HL-60 (cell line): ENCODE measurements around the gene GPHA2.

Source experiments
- DNase-seq, 2 experiments: peaks; one replicate each; pipeline ENCODE4 v3.0.0-alpha.2; 2010 to 2020; ENCODE audit warnings: low read depth in 1 of 2, low spot score in 1 of 2
- H3K27ac ChIP-seq: fragments of 250-450 bp; sonication (Bioruptor Pico); replicated peaks from 2 replicates; pipeline ENCODE4 v1.5.1; 2020; ENCODE audit warnings: mild to moderate bottlenecking, moderate library complexity
- H3K27me3 ChIP-seq: fragments of 250-450 bp; sonication (Bioruptor Pico); 2 replicates; pipeline ENCODE4 v1.5.1; 2021; ENCODE audit warnings: mild to moderate bottlenecking, moderate library complexity; ENCODE audit not compliant: insufficient read depth, poor library complexity, severe bottlenecking
- H3K4me3 ChIP-seq: replicated peaks from 2 replicates; pipeline ENCODE4 v1.5.1; 2011; ENCODE audit warnings: mild to moderate bottlenecking, control low read depth, low read length; ENCODE audit not compliant: insufficient read depth
- GABPA ChIP-seq: IDR thresholded peaks from 2 replicates; pipeline ENCODE4 v1.6.1; 2012; ENCODE audit warnings: low read depth
- POLR2AphosphoS5 ChIP-seq: IDR thresholded peaks from 2 replicates; pipeline ENCODE4 v1.6.1; 2012; ENCODE audit warnings: low read depth
- SPI1 ChIP-seq: IDR thresholded peaks from 2 replicates; pipeline ENCODE4 v1.6.1; 2012; ENCODE audit warnings: low read depth, mild to moderate bottlenecking, borderline replicate concordance
- TF ChIP-seq, protein P1 (sequence below): IDR thresholded peaks from one replicate; pipeline ENCODE4 v1.5.1; 2011; ENCODE audit warnings: low read length, control low read depth, inconsistent platforms; ENCODE audit not compliant: insufficient read depth
- TF ChIP-seq, protein P2 (sequence below): IDR thresholded peaks from 2 replicates; pipeline ENCODE4 v1.6.1; 2012; ENCODE audit warnings: low read depth; ENCODE audit not compliant: insufficient replicate concordance

The GPHA2 gene

DNA sequence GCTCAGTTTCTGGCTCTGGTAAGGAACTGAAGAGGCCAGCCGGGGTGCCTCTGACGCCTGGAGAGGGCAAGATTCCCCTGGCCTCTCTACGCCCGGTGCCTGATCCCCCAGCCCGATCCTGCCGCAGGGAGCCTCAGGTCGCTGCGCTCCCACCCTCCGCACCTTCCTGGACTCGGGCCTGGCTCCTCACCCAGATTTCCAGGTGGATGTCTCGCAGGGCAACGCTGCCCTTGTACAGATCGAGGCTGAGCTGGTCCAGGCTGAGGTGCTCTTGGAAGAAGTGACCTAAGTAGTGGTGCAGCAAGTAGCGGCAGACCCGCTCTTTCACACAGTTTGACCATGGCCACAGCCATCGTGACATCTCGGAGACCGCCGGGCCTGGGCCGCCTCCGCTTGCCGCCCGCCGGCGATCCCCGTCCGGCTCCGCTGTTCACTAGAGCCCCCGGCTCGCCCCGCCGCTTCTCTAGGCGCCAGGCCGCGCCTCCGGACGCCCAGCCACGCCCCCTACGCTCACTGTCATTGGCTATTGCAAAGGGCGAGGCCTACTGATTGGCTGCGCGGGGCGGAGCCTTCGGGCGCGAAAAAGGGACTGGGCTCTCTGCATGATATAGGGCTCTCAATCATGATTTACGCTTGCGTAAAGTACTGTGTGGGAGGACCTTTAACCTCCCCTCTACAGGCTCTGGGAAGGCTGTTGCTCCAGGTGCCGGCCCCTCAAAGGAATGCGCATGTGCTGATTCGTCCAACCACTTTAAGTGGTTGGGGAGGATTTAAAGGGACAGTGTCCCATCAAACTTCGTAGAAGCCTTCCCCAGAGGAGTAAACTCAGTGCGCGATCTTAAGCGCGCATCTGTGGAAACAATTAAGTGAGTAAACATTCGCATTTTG lies 18.7 kb downstream of the GPHA2 start, which contains the start of gene ATG2A:
Gene ATG2A, minus strand, starts transcription at position 435 of the 888 bp plus-strand sequence. Its CDS starts 74 bp downstream, at position 361.
- H3K27ac ChIP-seq: peak within 1 kb of the TSS; percentile 76
- TF ChIP-seq POLR2AphosphoS5: peak; percentile 55
- TF ChIP-seq, protein P1, sequence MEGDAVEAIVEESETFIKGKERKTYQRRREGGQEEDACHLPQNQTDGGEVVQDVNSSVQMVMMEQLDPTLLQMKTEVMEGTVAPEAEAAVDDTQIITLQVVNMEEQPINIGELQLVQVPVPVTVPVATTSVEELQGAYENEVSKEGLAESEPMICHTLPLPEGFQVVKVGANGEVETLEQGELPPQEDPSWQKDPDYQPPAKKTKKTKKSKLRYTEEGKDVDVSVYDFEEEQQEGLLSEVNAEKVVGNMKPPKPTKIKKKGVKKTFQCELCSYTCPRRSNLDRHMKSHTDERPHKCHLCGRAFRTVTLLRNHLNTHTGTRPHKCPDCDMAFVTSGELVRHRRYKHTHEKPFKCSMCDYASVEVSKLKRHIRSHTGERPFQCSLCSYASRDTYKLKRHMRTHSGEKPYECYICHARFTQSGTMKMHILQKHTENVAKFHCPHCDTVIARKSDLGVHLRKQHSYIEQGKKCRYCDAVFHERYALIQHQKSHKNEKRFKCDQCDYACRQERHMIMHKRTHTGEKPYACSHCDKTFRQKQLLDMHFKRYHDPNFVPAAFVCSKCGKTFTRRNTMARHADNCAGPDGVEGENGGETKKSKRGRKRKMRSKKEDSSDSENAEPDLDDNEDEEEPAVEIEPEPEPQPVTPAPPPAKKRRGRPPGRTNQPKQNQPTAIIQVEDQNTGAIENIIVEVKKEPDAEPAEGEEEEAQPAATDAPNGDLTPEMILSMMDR: no peak
- DNase-seq: peak; percentile 99 to 100
- no peaks in the 10 kb centered on the region for H3K27me3 ChIP-seq
- H3K4me3 ChIP-seq: peak within 1 kb of the TSS; percentile 82

DNA sequence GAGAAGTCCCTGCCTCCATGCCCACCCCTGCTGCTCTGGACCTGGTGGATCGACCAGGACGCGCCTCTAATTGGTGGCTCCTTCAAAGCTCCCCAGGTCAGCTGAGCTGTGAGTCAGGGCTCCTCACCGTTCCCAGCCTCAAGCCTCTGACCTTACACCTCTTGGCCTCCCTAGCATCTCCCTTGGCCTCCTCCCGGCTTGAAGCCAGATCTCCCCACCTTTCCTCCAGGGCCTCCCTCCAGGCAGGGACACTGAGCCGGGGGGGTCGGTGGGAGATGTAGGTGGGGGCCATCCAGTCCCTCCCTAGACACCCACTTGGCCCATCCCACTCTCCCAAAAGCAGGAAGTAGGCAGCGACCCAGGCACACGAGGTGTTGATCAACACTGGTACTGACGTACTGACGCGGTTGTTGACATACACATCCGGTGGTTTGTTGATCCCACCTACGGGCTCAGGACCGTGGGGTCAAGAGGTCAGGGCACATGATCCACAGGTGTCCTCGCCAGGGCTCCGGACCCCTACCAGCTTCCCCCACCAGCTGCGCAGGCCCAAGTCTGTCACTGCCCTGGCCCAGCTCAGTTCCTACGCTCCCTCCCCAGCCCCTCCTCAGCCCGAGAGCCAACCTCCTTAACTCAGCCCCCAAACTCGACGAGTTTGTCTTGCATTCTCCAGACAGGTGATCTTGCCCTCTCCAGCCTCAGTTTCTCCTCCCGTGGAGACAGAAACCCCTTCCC lies 19.5 kb downstream of the GPHA2 start:
- TF ChIP-seq SPI1 (no peak), POLR2AphosphoS5 (0 out of 2 replicates have a peak, but pooled peaks have one; percentile 16), GABPA (no peak)
- TF ChIP-seq, protein P2, sequence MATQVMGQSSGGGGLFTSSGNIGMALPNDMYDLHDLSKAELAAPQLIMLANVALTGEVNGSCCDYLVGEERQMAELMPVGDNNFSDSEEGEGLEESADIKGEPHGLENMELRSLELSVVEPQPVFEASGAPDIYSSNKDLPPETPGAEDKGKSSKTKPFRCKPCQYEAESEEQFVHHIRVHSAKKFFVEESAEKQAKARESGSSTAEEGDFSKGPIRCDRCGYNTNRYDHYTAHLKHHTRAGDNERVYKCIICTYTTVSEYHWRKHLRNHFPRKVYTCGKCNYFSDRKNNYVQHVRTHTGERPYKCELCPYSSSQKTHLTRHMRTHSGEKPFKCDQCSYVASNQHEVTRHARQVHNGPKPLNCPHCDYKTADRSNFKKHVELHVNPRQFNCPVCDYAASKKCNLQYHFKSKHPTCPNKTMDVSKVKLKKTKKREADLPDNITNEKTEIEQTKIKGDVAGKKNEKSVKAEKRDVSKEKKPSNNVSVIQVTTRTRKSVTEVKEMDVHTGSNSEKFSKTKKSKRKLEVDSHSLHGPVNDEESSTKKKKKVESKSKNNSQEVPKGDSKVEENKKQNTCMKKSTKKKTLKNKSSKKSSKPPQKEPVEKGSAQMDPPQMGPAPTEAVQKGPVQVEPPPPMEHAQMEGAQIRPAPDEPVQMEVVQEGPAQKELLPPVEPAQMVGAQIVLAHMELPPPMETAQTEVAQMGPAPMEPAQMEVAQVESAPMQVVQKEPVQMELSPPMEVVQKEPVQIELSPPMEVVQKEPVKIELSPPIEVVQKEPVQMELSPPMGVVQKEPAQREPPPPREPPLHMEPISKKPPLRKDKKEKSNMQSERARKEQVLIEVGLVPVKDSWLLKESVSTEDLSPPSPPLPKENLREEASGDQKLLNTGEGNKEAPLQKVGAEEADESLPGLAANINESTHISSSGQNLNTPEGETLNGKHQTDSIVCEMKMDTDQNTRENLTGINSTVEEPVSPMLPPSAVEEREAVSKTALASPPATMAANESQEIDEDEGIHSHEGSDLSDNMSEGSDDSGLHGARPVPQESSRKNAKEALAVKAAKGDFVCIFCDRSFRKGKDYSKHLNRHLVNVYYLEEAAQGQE: no peak
- TF ChIP-seq, protein P1: no peak
- Histone ChIP-seq H3K4me3 (peak overlapping the region; percentile 82), H3K27me3 (no peaks in the 10 kb centered on the region), H3K27ac (peak overlapping the region; percentile 76)
- DNase-seq: peak in 1 of 2 experiments; percentile 72

DNA sequence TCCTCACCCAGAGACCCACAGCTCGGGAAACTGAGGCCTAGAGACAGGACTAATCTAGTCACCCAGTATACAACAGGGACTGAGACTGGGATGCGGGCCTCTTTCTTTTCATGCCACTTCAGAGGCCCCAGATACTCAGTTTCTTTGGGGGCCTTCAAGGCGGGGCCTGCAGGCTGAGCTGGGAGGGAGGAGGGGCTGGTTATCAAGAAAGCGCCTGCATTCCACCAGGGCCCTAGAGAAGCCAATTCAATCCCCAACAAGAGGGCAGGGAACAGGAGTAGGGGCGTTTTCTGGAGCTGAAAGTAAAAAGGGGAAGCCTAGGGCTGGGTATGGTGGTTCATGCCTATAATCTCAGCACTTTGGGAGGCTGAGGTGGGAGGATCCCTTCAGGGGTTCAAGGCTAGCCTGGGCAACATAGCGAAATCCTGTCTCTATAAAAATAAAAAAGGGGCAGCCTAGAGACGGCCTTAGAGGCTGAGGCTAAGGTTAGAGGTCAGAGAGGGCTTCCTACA lies 20.3 kb downstream of the GPHA2 start:
- H3K4me3 ChIP-seq: no peak overlapping the region
- peak overlapping the region; percentile 76; the same call in 1 of the 2 replicates for H3K27ac ChIP-seq
- TF ChIP-seq, protein P2: no peak
- peak; percentile 59 for TF ChIP-seq SPI1
- no peak for DNase-seq
- no peaks in the 10 kb centered on the region for H3K27me3 ChIP-seq

DNA sequence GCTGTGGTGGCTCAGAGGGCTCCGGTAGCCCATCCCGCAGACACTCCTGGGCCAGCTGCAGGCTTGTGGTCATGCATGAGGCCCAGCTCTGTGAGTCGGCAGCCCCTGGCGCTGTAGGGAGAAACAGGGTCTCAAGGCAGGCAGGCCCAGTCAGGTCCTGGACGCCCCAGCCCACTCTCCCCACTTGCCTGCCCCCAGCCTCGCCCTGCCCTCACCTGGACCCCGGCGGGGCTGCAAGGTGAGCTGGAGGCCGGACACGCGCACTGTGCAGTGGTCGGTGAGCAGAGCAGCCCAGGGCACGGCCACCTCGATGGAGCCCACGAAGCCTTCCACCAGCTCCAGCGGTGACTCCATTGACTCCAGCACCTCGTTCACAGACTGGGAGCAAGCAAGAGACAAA lies 21.6 kb downstream of the GPHA2 start:
- H3K27me3 ChIP-seq: no peaks in the 10 kb centered on the region
- H3K27ac ChIP-seq: no peak overlapping the region
- H3K4me3 ChIP-seq: no peak overlapping the region
- TF ChIP-seq POLR2AphosphoS5: no peak
- TF ChIP-seq, protein P2: no peak
- no peak for TF ChIP-seq SPI1
- TF ChIP-seq GABPA: no peak
- TF ChIP-seq, protein P1: no peak
- no peak for DNase-seq
